GM19035 (cell line): ENCODE measurements around the gene CD93.

Source experiments
- ATAC-seq: cut with Tn5 transposase; IDR thresholded peaks from one replicate; pipeline ENCODE4 v1.9.1; 2021; ENCODE audit not compliant: unreplicated experiment

The CD93 gene

DNA sequence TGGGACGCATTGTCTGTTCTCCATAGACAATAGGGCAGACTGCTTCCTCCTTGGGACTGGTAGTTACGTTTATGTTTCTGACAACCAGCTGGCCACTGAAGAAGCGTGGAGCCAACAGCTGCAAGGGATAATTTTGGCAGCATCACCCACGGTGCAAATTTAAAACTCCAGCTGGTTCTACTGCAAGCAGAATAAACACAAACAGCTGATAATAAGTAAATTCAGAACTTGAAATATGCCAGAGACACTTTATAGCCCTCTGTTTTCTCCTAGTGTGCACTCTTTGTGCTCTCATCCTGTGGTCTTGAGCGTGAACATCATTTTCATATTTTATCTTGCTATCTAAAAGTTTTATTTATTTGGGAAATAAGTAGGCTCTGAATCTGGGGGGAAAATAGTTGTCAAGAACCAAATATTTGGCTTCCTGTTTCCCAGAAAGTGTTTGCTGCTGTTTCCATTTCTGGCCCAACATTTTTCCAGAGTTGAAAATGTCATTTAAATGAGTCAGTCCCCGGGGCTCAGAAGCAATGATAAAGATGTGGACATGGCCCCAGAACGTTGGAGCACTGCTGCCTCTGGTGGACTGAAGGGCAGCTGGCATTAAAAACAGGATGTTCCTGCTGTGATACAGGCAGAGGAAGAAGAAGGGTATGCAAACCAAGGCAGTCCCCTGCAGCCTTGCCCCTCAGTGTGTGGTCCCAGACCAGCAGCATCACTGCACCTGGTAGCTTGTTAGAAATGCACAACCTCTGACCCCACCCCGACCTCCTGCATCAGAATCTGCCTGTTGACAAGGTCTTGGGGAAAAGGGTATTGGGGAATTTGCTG, 24.2 kb downstream of the CD93 start:
- ATAC-seq = no peak

DNA sequence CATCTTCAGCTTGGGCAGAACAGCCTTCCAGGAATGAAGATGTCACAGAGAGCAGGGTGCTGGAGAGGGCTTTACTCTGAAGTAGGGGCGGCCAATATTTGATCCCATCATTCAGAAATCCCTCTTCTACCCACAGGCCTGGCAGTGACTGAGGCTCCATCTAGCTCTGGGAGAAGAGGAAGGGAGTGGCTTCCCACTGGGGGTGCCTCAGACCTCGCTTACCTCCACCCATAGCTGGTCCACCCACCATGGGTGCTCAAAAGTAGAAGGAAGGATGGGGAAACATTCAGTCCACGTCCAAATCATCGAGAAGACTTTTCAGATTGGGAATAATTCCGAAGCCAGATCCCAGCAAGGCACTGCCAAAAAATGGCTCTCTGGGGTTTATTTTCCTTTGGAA, 24.9 kb downstream of the CD93 start:
- ATAC-seq = no peak

DNA sequence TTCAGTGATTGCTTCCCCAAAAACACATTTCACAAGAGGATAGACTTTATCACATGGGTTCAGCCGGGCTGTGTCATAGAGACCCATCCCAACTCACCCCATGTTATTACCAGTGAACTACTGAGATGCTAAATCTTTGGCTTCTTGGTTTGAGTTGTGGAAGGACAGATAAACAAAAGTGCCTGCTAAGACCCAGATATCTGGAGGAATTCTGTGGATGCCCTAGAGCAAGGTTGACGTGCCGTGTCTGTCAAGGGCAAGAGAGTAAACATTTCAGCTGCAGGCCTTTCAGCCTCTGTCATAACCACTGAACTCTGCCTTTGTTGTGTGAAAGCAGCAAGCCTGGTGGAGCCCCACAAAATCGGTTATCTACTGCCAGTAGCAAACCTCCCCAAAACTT, 25.5 kb downstream of the CD93 start:
- ATAC-seq = no peak

DNA sequence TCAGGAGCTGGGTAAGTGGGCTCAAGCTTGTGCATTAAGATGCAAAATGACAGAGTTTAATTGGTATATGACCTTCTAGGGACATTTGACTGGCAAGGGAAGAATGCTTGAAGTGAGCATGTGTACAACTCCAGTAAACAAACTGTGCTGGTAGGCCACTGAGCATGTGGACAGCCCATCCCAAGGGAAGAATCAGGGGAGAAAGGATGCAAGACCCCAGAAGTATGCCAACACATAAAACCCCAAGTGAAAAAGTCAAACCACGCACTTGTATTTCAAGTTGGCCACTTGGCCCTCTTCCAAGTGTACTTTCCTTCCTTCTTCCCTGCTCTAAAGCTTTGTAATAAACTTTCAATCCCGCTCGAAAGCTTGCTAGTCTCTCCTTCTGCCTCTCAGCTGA, 26.3 kb downstream of the CD93 start:
- ATAC-seq = no peak

DNA sequence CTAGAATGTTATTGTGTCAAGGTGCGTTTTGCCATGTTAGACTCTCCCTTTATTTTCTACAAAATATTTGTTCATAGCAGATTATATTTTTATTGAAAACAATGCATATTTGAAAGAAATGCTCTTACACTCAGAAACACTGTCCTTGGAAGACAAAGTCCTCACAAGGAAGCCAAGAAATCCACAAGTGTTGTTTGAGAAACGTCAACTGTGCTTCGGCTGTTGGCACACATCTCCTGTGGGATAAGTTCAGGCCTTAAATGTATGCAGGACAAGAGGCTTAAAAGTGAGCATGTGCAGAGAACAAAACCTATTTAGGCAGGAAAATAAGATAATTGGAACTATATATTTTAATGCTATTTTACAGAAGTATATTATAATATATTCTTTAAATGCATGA, 27.1 kb downstream of the CD93 start:
- ATAC-seq = no peak

DNA sequence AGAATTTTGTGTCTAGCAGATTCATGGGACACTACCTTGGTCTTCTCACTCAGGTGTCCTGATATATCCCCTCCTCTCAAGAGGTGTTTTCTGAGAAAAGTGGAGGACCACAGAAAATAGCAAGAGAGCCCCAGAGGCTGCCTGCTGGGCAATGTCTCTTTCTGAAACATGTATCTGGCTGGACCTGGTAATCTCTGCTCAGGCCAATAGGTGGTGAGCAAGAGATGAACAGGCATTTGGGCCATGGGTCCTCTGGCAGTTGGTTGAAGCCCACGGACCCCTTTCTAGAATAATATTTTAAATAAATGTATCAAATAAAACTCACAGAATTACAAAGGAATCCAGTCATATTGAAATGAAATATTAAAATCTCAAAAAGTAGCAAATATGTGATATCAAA, 27.9 kb downstream of the CD93 start:
- no peak for ATAC-seq

DNA sequence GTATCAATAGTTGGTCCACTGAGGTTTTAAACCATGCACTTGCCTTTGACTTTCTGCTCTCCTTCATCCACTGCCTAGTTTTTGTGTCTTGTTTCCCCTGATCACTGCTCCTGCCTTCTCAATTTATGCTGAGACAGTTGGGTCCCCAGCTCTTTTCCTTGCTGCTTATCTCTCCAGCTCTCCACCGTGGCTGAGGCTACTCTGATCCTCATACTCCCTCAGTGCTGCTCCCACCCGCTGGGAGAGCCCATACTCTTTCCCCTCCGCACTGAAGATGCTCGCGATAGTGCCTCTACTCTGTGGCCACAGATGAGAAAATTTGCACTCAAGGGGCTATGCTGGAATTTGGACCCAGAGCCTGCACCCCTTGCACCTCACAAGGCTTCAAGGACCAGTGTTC, 33.2 kb downstream of the CD93 start:
- ATAC-seq = no peak

DNA sequence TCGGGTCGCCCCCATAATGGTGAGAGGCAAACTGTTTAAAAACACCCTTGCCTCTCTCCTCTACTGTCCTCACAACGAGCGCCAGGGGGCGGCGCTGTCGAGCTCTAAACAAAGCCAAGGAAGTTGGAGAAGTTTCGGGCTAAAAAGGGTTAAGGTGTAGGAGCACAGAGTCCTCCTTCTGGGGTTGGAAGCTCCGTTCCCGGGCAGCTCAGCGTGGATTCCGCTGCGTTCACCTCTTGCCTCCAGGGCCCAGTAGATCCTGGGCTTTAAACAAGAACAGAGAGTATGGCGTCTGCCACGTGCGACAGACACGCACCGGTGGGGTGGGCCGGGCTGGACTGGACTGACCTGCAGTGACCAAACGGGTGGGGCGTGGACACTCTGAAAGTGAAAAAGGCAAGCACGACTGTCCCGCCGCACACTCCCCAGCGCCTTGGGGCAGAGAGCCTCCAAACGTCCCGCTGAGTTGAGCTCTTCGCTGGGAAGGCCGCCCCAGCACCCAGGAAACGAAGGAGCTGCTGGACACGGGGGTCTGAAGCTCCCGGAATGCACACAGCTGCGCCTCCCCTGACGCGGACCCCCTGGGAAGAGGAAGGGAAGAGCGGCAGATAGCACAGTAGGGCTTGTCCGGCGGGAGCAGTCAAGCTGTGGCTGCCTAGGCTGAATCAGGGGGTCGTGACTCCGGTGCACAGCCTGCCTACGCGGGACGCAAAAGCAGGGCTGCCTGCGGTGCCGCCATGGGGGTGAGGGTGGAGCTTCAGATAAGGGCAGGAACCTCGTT, 35.1 kb downstream of the CD93 start:
- no peak for ATAC-seq

DNA sequence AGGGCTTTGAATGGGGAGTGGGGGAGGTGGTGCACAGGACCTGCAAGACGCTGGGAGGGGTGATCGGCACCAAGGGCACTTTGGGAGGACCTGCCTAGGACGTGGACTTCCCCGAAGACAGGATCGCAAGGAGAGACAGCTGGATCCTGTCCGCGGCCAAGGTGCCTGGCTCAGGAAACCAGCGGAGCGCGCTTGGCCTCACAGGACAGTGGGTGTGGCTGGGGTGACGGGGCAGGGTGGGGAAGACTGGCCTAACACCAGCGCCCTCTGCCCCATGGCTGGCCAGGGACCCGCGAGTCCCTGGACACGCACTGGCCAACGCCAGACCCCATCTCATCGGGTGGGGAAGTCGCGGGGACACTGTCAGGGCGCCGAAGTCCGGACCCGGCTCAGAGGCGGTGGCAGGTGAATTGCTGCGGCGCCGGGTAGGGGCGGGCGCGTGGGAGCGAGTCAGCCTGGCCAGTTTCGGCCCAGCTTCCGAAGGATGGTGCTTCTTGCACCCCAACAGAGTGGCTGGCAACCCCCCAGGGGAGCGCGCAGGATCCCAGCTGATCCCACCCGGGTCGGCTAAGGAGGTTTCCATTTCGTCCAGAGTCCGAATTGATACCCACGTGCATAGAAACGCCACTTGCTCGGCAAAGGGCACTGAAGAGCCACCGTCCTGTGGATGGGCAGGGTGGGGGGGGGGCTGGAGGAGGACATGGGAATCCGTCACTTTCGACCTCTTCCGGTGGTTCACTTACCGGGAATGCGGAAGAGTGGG, 35.9 kb downstream of the CD93 start:
- ATAC-seq = no peak

DNA sequence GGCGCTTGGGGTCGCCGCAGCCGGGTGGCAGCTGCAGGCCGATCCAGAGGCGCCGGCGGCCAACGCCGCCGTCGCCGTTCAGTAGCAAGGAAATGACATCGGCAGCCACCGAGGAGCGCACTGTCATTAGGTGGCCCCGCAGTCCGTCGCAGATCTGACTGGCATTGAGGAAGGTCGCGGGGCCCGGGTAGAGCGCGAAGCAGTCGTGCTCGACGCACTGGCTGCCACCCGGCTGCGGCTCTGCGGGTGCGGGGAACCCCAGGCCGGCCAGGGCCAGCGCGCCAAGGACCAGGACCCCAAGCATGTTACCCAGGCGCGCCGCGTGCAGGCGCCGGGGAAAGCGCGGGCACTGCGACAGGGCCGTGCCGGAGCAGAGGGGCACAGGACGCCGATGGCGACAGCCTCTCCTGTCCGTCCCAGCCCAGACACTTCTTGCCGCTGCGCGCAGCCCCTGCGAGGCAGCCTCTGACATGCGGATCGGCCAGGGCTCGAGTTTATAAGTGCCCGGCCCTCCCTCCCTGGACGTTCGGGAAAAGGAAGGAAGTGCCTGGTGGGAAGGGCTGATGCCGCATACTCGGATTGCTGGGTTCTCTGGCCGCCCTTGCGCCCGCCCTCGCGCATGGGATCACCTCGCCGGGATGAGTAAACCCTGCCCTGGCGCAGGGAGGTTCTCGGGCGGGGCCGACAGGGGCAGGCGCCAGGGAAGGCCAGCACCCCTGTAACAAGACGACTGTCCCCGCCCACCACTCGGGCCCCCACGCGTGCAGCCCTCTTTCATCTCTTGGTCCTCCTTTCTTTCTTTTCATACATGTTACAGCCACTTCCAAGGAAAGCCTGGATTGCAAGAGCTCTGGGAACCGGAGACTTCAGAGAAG, 36.7 kb downstream of the CD93 start, which contains the start of gene THBD:
TSS of gene THBD (minus strand) at position 472 of the 875 bp plus-strand sequence. CDS start at position 304, 168 bp downstream.
- no peak for ATAC-seq

DNA sequence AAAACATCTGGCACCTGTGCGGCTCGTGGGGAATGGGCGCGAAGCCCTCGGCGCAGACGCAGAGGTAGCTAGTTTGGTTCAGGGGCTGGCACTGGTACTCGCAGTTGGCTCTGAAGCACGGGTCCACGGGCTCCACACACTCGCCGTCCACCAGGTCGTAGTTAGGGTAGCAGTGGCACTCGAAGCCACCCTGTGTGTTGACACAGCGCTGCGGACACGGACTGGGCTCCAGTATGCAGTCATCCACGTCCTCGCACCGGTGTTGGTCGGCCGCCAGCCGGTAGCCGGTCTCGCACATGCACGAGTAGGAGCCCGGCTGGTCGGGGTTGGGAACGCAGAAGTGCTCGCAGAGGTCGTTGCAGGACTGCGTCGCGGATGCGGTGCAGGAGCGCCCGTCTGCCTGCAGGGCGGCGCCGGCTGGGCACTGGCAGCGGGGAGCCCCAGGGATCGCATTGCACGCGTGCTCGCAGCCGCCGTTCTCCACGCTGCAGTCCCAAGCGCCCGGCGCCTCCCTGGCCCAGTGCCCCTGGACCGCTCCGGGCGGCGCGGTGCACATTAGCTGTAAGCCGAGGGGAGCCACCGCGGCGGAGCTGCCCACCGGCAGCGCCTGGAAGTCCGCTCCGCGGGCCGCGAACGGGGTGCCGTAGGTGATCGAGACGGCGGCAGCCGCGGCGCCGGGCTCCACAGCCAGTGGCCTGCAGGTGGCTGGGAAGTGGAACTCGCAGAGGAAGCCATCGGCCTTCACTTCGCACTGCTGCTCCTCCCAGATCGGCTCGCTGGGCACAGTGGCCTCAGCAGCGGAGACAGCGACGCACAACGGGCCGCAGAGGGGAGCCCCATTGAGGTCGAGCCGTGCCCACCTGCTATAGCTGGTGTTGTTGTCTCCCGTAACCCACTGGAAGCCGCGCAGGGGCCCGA, 37.6 kb downstream of the CD93 start:
- ATAC-seq = no peak

DNA sequence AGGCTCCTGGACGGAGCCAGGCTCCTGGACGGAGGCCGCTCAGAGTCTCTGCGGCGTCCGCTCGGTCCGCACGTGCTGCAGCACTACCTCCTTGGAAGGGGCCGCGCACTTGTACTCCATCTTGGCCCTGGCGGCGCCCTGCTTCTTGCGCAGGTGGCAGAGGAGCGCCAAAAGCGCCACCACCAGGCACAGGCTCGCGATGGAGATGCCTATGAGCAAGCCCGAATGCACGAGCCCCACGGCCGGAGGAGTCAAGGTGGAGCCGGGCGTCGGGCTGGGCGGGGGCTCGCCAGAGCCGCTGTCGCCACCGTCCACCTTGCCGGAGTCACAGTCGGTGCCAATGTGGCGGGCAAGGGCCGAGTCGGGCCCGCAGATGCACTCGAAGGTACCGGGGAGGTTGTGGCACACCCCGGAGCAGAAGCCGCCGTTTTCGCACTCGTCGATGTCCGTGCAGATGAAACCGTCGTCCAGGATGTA, 38.3 kb downstream of the CD93 start:
- no peak for ATAC-seq

DNA sequence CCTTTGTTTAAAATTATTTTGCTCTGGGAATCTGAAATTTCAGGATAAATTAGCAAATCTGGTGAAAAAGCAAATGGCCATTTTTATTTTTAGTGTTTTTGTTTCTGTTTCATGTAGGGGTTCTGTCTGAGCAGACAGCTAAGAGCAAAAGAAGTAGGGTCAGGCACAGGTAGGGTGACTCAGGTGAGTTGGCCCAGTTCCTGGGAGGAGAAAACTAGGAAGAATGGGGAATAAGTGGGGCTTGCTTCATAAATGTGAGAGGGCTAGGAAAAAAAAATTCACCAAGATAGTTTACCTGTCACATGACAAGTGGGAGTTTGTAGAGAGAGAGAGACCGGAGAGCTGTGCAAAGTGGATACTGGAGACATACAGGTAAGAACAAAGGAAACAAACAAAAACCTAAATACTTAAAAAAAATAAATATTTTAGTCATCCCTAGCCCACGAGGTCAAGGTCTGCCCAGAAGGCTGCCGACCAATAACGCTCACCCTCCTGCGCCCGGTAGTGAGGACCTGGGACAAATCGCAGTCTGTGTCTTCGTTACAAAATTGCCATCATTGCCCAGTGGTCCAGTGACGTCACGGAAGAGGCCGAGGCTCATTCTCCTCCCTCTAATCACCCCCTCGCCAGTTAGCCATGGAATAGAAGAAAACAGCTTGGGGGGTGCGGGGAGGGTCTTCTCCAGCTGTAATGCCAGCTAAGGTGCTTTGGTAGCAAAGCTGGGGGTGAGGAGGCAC, 39.0 kb downstream of the CD93 start:
- no peak for ATAC-seq

DNA sequence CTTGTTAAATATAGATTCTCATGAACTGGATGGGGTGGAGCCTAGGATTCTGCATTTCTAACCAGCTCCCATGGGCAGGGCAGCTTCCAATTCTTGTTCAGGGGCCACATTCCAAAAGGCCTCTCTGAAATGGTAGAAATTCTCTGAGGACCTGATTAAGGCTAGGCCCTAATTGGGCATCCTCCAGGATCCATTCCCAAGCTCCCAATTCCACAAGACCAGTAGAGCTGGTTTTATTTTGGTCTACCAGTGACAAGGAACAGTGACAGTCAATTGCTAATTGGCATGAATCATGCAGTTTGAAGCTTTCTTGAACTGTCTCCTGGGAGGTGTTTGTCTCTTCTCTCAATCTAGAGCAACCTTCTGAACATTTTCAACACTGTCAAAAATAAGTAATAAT, 39.7 kb downstream of the CD93 start:
- ATAC-seq = no peak

DNA sequence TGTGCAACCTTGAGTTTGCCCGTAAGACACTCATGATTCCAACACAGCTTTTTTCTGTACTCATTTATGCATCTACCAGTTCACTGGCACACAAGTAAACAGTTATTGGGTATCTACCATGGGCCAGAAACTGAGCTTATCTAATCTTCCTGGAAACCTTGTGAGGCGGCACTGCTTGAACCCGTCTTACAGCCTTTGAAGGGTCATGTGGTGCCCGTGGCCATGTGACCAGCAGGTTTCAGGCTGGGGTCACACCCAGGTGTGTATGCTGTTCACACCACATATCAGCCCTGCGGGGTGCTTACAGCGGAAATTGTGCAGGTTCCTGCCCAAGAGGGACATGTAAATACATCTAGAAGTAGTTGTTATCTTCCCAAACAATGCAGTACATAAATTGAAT, 42.7 kb downstream of the CD93 start:
- no peak for ATAC-seq

DNA sequence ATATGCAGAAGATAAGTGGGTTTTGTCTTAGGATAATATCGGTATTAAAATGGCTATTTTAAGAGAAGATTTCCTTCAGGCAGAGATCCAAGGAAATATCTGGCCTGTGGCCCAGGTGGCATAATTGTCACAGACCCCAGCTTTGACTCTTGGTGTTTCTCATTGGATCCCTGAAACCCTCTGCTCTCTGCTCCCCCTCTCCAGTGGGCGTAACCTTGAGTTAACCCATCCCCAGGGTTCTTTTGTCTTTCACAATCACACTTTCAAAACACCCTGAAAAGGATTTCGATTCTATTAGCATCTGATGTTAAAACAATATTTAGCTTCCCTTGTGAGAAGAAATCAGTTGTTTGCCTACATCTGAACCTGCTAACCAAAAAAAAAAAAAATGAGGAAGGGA, 43.9 kb downstream of the CD93 start:
- no peak for ATAC-seq

DNA sequence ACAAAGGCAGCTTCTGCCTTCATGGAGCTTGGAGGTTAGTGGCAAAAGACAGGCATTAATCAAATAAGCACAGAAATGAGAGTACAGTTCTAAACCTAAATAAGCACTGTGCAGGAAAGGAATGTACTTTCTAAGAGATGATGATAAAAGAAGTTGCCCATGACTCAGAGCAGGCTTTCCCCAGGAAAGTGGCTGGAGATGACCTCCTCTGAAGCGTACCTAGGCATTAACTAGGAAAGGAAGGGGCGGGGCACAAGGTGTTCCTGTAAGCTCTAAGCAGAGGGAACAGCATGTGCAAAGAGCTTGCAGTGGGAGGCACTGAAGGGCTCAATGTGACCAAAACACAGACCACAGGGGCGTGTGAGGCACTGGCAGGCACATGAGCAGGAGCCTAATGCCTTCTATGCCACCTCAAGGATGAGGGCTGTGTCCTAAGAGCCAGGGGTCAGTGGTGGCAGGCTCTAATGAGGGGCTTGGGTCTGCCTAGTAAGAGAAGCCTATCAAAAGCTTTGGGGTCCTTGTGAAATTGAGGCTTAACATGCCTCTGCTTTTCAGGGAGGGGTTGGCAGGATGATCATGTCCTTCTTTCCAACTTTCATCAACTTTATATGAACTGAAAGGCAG, 46.1 kb downstream of the CD93 start:
- no peak for ATAC-seq

DNA sequence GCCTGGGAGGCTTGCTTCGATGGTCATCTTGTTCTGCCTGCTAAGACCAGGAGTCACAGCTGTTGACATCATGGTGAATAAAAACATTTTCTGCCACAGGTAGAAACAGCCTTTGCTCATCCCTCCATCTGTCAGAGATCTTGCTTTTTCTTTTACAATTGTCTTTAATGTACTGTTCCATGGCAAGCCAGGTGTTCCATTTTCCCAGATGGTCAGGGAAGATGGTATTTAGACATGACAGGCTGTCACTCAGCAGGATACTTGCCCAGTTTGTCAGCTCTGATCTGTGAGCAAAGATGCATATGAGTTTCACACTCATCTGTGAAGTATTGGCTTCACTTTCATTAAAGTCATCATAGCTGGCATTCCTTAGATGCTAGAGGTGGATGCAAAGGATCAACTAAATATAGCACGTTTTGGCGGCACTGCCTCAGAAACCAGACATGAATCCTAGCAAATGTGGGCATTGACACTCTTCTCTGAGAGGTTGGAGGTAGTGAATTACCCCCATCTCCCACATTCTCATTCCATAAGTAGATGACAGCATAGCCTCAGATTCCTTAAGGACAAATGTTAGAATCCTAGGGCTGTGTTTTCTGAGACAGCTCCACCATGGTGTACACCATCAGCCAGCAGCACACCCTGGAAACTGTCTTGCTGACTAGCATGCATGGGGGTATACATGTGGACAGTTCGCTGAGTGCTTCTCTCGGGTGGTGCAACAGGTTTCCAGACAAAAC, 46.8 kb downstream of the CD93 start:
- no peak for ATAC-seq
